ENCODE data around the gene MAGEB5. TPM values are rescaled to one million over a fixed set of nuclear protein-coding genes. Genes with fewer than 3 reads are reported as not detected.
"Not testable (repeated sequence)": the region's sequence is repeated elsewhere in the genome, so short reads cannot be mapped to it uniquely, and the experiment has no call there.

The MAGEB5 gene, protein sequence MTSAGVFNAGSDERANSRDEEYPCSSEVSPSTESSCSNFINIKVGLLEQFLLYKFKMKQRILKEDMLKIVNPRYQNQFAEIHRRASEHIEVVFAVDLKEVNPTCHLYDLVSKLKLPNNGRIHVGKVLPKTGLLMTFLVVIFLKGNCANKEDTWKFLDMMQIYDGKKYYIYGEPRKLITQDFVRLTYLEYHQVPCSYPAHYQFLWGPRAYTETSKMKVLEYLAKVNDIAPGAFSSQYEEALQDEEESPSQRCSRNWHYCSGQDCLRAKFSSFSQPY
- total RNA-seq: not detected

DNA sequence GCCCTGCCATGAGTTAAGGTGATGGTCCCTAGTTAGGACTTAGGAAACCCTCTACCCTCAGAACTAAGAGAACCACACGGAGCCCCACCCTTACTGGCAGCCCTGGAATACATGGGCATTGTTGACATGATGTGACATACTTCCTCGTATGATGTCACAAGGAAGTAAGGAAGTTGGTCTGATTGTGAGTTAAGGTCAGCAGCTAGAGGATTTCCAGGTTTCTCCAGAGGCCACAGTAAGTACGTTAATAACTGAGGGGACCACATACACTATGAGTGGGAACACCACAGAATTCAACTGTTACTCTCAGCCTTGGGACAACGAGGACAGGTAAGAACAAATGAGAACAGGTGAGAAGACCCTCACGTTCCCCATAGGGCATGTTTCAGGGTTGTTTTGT lies at the start of gene MAGEB5:
MAGEB5 (plus strand) TSS at position 301 of the 400 bp plus-strand sequence. CDS start 1,133 bp downstream, outside the sequence.
- no peaks in the 10 kb centered on the region for H3K4me1 ChIP-seq (ENCODE audit: control insufficient read depth in 1 of 2, low read depth in 2 of 2)
- H3K9me3 ChIP-seq: no peaks in the 10 kb centered on the region
- ATAC-seq (ENCODE audit: insufficient number of reproducible peaks, low FRiP score, low read depth) (no peak), DNase-seq (ENCODE audit: low spot score) (no peak)
- no peak within 1 kb of the TSS for H3K4me3 ChIP-seq
- TF ChIP-seq, protein P1, sequence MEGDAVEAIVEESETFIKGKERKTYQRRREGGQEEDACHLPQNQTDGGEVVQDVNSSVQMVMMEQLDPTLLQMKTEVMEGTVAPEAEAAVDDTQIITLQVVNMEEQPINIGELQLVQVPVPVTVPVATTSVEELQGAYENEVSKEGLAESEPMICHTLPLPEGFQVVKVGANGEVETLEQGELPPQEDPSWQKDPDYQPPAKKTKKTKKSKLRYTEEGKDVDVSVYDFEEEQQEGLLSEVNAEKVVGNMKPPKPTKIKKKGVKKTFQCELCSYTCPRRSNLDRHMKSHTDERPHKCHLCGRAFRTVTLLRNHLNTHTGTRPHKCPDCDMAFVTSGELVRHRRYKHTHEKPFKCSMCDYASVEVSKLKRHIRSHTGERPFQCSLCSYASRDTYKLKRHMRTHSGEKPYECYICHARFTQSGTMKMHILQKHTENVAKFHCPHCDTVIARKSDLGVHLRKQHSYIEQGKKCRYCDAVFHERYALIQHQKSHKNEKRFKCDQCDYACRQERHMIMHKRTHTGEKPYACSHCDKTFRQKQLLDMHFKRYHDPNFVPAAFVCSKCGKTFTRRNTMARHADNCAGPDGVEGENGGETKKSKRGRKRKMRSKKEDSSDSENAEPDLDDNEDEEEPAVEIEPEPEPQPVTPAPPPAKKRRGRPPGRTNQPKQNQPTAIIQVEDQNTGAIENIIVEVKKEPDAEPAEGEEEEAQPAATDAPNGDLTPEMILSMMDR (IDR thresholded peaks at IDR 0.05): no peak
- H3K27ac ChIP-seq: no peak within 1 kb of the TSS
- no peaks in the 10 kb centered on the region for H3K36me3 ChIP-seq
- no peaks in the 10 kb centered on the region for H3K27me3 ChIP-seq (replicated peaks; ENCODE audit: insufficient read depth)

DNA sequence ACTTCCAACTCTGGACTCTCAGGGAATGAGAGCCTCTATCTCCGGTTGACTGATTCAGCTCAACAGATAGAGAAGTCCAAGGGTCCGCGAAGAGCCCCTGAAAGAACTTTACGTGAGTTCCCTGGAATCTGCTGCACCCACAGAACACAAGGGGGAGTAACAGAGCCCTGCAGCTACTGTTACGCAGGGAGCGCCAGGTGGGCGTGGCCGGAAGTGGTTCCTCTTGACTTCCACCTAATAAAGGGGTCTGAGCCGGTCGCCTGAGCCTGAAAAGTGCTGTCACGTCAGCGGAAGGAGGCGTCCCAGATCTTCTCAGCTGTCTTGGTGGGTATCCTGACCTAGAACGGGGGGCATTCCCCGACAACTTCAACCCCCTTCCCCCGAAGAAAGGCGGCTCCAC lies 23.8 kb upstream of the MAGEB5 start, which contains the start of gene MAGEB6:
MAGEB6 (plus strand) TSS at position 237 of the 400 bp plus-strand sequence. CDS start 1,407 bp downstream, outside the sequence.
- Histone ChIP-seq H3K36me3 (no peaks in the 10 kb centered on the region), H3K27me3 (replicated peaks; ENCODE audit: insufficient read depth) (no peaks in the 10 kb centered on the region), H3K9me3 (no peaks in the 10 kb centered on the region), H3K4me3 (no peak within 1 kb of the TSS), H3K27ac (no peak within 1 kb of the TSS), H3K4me1 (ENCODE audit: control insufficient read depth in 1 of 2, low read depth in 2 of 2) (no peaks in the 10 kb centered on the region)
- no peak for ATAC-seq (ENCODE audit: insufficient number of reproducible peaks, low FRiP score, low read depth)
- TF ChIP-seq, protein P1 (IDR thresholded peaks at IDR 0.05): no peak
- no peak for DNase-seq (ENCODE audit: low spot score)

DNA sequence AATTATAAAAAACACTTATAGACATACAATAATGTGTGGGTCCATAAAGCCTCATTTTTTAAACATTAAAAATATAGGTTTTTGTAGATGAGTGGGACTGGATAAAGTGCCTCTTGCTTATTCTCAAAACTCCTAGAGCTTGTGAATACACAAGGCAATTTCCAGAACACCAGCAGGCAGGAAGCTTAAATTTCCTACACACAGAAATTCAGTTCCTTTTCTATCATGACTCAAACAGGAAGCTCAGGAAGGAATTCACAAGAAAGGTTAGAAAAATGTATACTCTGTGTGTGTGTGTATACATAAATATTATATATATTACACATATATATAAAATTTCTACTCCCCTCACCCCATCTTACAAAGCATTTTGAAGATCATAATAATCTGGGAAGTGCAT lies 12.4 kb upstream of the MAGEB5 start:
- Histone ChIP-seq H3K27ac (no peak overlapping the region), H3K36me3 (no peaks in the 10 kb centered on the region), H3K4me3 (no peak overlapping the region), H3K4me1 (ENCODE audit: control insufficient read depth in 1 of 2, low read depth in 2 of 2) (no peaks in the 10 kb centered on the region), H3K9me3 (no peaks in the 10 kb centered on the region), H3K27me3 (replicated peaks; ENCODE audit: insufficient read depth) (no peaks in the 10 kb centered on the region)
- TF ChIP-seq, protein P1 (IDR thresholded peaks at IDR 0.05): no peak
- DNase-seq (ENCODE audit: low spot score): no peak
- no peak for ATAC-seq (ENCODE audit: insufficient number of reproducible peaks, low FRiP score, low read depth)

DNA sequence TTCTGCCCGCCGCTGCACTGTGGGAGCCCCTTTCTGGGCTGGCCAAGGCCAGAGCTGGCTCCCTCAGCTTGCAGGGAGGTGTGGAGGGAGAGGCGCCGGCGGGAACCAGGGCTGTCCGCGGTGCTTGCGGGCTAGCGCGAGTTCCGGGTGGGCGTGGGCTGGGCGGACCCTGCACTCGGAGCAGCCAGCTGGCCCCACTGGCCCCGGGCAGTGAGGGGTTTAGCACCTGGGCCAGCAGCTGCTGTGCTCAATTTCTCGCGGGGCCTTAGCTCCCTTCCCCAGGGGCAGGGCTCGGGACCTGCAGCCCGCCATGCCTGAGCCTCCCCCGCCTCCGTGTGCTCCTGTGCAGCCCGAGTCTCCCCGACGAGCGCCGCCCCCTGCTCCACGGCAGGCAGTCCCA lies 11.3 kb upstream of the MAGEB5 start:
- not testable (repeated sequence) for DNase-seq (ENCODE audit: low spot score); H3K4me1 ChIP-seq (ENCODE audit: control insufficient read depth in 1 of 2, low read depth in 2 of 2); H3K36me3 ChIP-seq; H3K27me3 ChIP-seq (replicated peaks; ENCODE audit: insufficient read depth); H3K27ac ChIP-seq; H3K4me3 ChIP-seq; H3K9me3 ChIP-seq; ATAC-seq (ENCODE audit: insufficient number of reproducible peaks, low FRiP score, low read depth)

DNA sequence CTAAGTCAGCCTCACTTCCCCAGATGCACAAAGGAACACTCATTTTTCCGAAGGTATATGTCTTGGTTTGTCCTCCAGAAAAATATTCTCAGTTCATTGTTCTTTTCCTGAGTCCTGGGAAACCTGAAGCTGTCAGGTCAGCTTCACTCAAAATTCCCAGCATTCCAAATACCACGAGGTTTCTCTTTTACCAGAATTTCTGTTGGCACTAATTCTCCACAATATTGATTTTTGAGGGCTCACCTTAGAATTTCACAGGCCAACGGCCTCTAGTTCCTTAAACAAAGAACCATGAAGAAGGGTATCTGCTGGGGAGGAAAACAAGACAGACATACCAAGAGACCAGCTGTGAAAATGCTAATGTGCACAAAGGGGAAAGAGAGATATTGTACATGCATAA lies 8.0 kb upstream of the MAGEB5 start:
- Histone ChIP-seq H3K4me1 (ENCODE audit: control insufficient read depth in 1 of 2, low read depth in 2 of 2) (no peaks in the 10 kb centered on the region), H3K27me3 (replicated peaks; ENCODE audit: insufficient read depth) (no peaks in the 10 kb centered on the region), H3K9me3 (no peaks in the 10 kb centered on the region), H3K36me3 (no peaks in the 10 kb centered on the region), H3K4me3 (no peak overlapping the region), H3K27ac (no peak overlapping the region)
- no peak for DNase-seq (ENCODE audit: low spot score)
- TF ChIP-seq, protein P1 (IDR thresholded peaks at IDR 0.05): no peak
- no peak for ATAC-seq (ENCODE audit: insufficient number of reproducible peaks, low FRiP score, low read depth)

DNA sequence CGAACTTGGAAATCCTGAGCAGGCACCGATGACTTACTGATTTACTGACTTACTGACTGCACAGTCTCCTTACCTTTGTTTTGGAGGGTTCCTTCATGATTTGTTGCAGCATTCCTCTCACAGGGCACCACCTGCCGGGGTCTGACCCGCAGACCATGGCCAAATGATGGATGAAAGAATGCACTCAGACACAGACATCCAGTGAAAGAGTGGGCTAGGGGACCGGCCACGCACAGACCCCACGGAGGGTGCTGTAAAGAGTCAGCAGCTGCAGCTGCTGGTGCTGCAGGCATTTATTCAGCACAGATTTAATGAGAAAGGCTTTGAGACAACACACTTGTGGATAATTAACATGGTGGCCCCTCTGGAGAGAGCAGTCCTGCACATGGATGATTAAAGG lies 3.4 kb downstream of the MAGEB5 start:
- no peaks in the 10 kb centered on the region for H3K9me3 ChIP-seq
- H3K27ac ChIP-seq: no peak overlapping the region
- ATAC-seq (ENCODE audit: insufficient number of reproducible peaks, low FRiP score, low read depth): no peak
- TF ChIP-seq, protein P1 (IDR thresholded peaks at IDR 0.05): no peak
- H3K4me3 ChIP-seq: no peak overlapping the region
- H3K27me3 ChIP-seq (replicated peaks; ENCODE audit: insufficient read depth): no peaks in the 10 kb centered on the region
- no peaks in the 10 kb centered on the region for H3K36me3 ChIP-seq
- no peaks in the 10 kb centered on the region for H3K4me1 ChIP-seq (ENCODE audit: control insufficient read depth in 1 of 2, low read depth in 2 of 2)
- no peak for DNase-seq (ENCODE audit: low spot score)
